K562 (cell line): ENCODE measurements around the gene ERCC4. TPM values are rescaled to one million over a fixed set of nuclear protein-coding genes. Genes with fewer than 3 reads are reported as not detected.

Source experiments
- ATAC-seq: fragments of 200-7000 bp; cut with Tn5 transposase; 3 replicates; pipeline ENCODE4 v1.9.1; 2020; ENCODE audit warnings: moderate library complexity
- BruUV-seq: library from RNA; stranded (reverse); fragments of 400-500 nt; replicated peaks from 2 replicates; lab custom pipeline; 2021; lab: Mats Ljungman, UMichigan
- CTCF ChIA-PET: fragments of 300-600 bp; formaldehyde crosslinking; extraction: SDS; loops from one replicate; lab custom pipeline; 2021; ENCODE audit warnings: low intra/inter-chr PET ratio; lab: Yijun Ruan, JAX
- POLR2A ChIA-PET: fragments of 300-600, 350-650 bp; sonication (Branson Sonifier 250); formaldehyde crosslinking; extraction: SDS; loops from one replicate; lab custom pipeline; 2021; ENCODE audit warnings: antibody characterized with exemption, inconsistent platforms; lab: Yijun Ruan, JAX
- DNase-seq, 4 experiments: peaks; one replicate each; pipeline versions ENCODE4 v3.0.0 to v3.0.0-alpha.2; 2011 to 2018; ENCODE audit warnings: low spot score in 3 of 4, mixed read lengths in 3 of 4; ENCODE audit errors: extremely low read depth in 1 of 4
- FAIRE-seq: peaks from 2 replicates; lab custom pipeline; 2011; peaks lifted over from hg19 to GRCh38; lab: Jason Lieb, UNC
- H2AFZ ChIP-seq: 2 replicates; pipeline ENCODE4 v1.6.0; 2011; ENCODE audit warnings: low read depth, low read length, control low read depth, inconsistent platforms
- H3K27ac ChIP-seq: fragments of 200-600 bp; 3 replicates; pipeline ENCODE4 v1.8.0; 2011; ENCODE audit warnings: low read depth, mild to moderate bottlenecking, control low read depth, inconsistent platforms, low read length, moderate library complexity, mixed read lengths; ENCODE audit errors: extremely low read depth
- H3K27me3 ChIP-seq, 2 experiments: fragments of 300-600 bp in 1 of 2; 2 replicates in 1 of 2; 3 replicates in 1 of 2; pipeline versions ENCODE4 v1.6.0 to v1.8.0; 2011; ENCODE audit warnings: inconsistent platforms in 2 of 2, low read length in 2 of 2, mild to moderate bottlenecking in 1 of 2, mixed read lengths in 1 of 2, moderate library complexity in 1 of 2; ENCODE audit not compliant: control insufficient read depth in 2 of 2, insufficient read depth in 2 of 2
- H3K36me3 ChIP-seq: fragments of 300-600 bp; 3 replicates; pipeline ENCODE4 v1.8.0; 2011; ENCODE audit warnings: mild to moderate bottlenecking, low read length, inconsistent platforms; ENCODE audit not compliant: control insufficient read depth, insufficient read depth
- H3K4me1 ChIP-seq, 2 experiments: fragments of 200-600 bp in 1 of 2; replicated peaks in 1 of 2; 2 replicates in 1 of 2; 3 replicates in 1 of 2; pipeline versions ENCODE4 v1.5.1 to v1.8.0; 2011; ENCODE audit warnings: inconsistent platforms in 2 of 2, low read length in 2 of 2, mild to moderate bottlenecking in 1 of 2, mixed read lengths in 1 of 2, moderate library complexity in 1 of 2; ENCODE audit not compliant: control insufficient read depth in 2 of 2, insufficient read depth in 2 of 2
- H3K4me2 ChIP-seq: 2 replicates; pipeline ENCODE4 v1.6.1; 2011; ENCODE audit warnings: low read length, control low read depth, inconsistent platforms, mixed read lengths; ENCODE audit not compliant: insufficient read depth
- H3K4me3 ChIP-seq: fragments of 200-600 bp; sonication (generic), shearing (Covaris generic); 2 replicates; pipeline ENCODE4 v1.5.1; 2016; ENCODE audit warnings: control low read depth, inconsistent platforms
- H3K79me2 ChIP-seq: fragments of 200-600 bp; 3 replicates; pipeline ENCODE4 v1.8.0; 2011; ENCODE audit warnings: low read length, inconsistent platforms; ENCODE audit not compliant: control insufficient read depth, insufficient read depth
- H3K9ac ChIP-seq, 2 experiments: 2 replicates each; pipeline versions ENCODE4 v1.6.0 to v1.6.1; 2011; ENCODE audit warnings: low read depth in 2 of 2, low read length in 2 of 2, control low read depth in 1 of 2, inconsistent platforms in 1 of 2, mild to moderate bottlenecking in 1 of 2, mixed read lengths in 1 of 2; ENCODE audit not compliant: insufficient read depth in 1 of 2
- H3K9me1 ChIP-seq: one replicate; pipeline ENCODE4 v1.6.0; 2011; ENCODE audit warnings: inconsistent platforms, mild to moderate bottlenecking, low read length, moderate library complexity; ENCODE audit not compliant: control insufficient read depth, insufficient read depth
- H3K9me3 ChIP-seq: replicated peaks from 2 replicates; pipeline ENCODE4 v1.5.1; 2011; ENCODE audit warnings: low read depth, low read length, inconsistent platforms; ENCODE audit not compliant: control insufficient read depth, insufficient read depth
- H4K20me1 ChIP-seq: replicated peaks from 2 replicates; pipeline ENCODE4 v1.6.1; 2011; ENCODE audit warnings: low read length, inconsistent platforms, mixed read lengths; ENCODE audit not compliant: control insufficient read depth, insufficient read depth
- DLX4 ChIP-seq: fragments of 250-450 bp; sonication (Bioruptor Pico); IDR thresholded peaks from 2 replicates; pipeline ENCODE4 v1.6.1; 2021; ENCODE audit warnings: mild to moderate bottlenecking
- EP300 ChIP-seq: IDR thresholded peaks from 2 replicates; pipeline ENCODE4 v1.6.1; 2012; ENCODE audit warnings: low read length, improper control_type of control experiment
- GATAD2A ChIP-seq: fragments of 450-650 bp; IDR thresholded peaks from 2 replicates; pipeline ENCODE4 v1.6.1; 2017
- HOXB6 ChIP-seq: fragments of 250-450 bp; sonication (Bioruptor Pico); IDR thresholded peaks from 2 replicates; pipeline ENCODE4 v1.5.1; 2022; ENCODE audit warnings: mild to moderate bottlenecking, borderline replicate concordance
- KLF10 ChIP-seq: fragments of 250-450 bp; sonication (Bioruptor Pico); IDR thresholded peaks from 2 replicates; pipeline ENCODE4 v1.6.1; 2021; ENCODE audit warnings: matching md5 sums
- L3MBTL2 ChIP-seq: fragments of 450-650 bp; IDR thresholded peaks from 2 replicates; pipeline ENCODE4 v1.6.1; 2016; ENCODE audit warnings: mild to moderate bottlenecking, moderate library complexity
- NFIC ChIP-seq: fragments of 450-650 bp; IDR thresholded peaks from 2 replicates; pipeline ENCODE4 v1.6.1; 2017; ENCODE audit warnings: mild to moderate bottlenecking, inconsistent platforms
- ZNF146 ChIP-seq: IDR thresholded peaks from one replicate; pipeline ENCODE4 v1.6.1; 2018; ENCODE audit warnings: missing compliant biosample characterization; ENCODE audit not compliant: unreplicated experiment
- ZNF224 ChIP-seq: sonication (generic); formaldehyde crosslinking; IDR thresholded peaks from 2 replicates; pipeline ENCODE4 v1.8.0; 2022; ENCODE audit warnings: mild to moderate bottlenecking, missing genetic modification reagents
- WGBS: fragments of 100-300 bp; shearing (Covaris generic); methylation state at CpG from one replicate; pipeline ENCODE4 v1.1.6; 2016; ENCODE audit warnings: low coverage, mixed read lengths; ENCODE audit not compliant: insufficient coverage; ENCODE audit errors: missing lambda C conversion rate; 5-methylcytosine and 5-hydroxymethylcytosine counted together
- in situ Hi-C: fragments of 300-500 bp; cut with MboI; formaldehyde crosslinking; loops from 4 replicates; pipeline ENCODE4 v1.15.0; 2018; ENCODE audit warnings: inconsistent platforms, mixed read lengths
- intact Hi-C: fragments of 100-400 bp; cut with micrococcal nuclease; formaldehyde crosslinking; loops from 2 replicates; pipeline ENCODE4 v1.14.2; 2022
- polyA plus RNA-seq, 8 experiments: library from polyadenylated mRNA; depleted of rRNA in 4 of 8; stranded (reverse) in 5 of 8; unstranded in 3 of 8; fragments of >200 nt; fragmentation: Nextera tagmentation in 2 of 8; fragmentation: Illumina TruSeq in 1 of 8; extraction: Ambion mirVana in 2 of 8; extraction: Trizol in 1 of 8; gene quantifications; 2 replicates each; pipeline versions ENCODE4 v1.2.1 to v1.2.3, GENCODE V29; 2011 to 2014; ENCODE audit warnings: inconsistent platforms in 1 of 8, missing spikeins in 1 of 8
- total RNA-seq, 7 experiments: library from RNA; depleted of rRNA in 6 of 7; stranded (reverse); fragments of >200 nt in 6 of 7; fragmentation: Illumina TruSeq in 2 of 7; extraction: Trizol in 2 of 7; gene quantifications; 2 replicates each; pipeline versions ENCODE4 v1.2.1 to v1.2.3, GENCODE V29; 2011 to 2021; ENCODE audit warnings: low replicate concordance in 1 of 7

ERCC4 gene
- total and polyA plus RNA-seq, 9 of the 15 experiments (the other 6 are each of a cell fraction or from before 2014, with no cell fraction given): 3.7 to 10.5 (median 6.0) TPM

DNA sequence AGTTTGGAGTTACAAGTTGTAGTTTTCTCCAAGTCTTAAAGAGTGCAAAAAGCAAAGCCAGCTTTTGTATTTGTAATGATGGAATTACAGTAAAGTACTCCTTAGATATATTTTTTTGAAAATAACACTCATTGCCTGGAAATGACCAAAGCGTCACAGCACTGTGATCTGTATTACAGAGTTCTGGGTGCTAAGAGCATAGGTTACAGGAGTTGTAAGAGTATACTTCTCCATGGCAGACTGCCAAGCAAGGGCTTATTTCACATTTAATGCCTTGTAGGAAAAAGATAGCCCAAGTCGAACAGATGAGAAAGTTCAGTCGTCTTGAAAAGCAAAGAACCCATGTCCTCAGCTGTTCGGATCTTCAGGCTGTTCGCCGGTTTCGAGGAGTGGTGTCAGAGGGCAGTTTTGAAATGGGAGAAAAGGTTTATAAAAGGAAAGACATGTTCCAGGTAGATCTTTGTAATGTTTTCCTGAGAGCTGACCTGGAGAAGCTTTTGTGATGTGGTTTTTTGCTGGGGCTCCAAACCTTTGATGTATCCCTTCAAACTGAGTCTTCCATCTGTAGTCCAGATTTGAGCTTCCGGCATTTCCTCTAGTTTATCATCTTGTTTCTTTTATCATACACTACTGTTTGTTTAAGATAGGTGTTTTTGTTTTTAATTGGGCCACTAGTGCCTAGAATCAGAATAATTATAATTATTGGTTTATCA, 41.3 kb downstream of the ERCC4 start:
- H3K4me1 ChIP-seq: peaks cover 0 to 16% of the 10 kb centered on the region in 2 experiments; a peak in 3 of 5 replicates
- no TSS peak for BruUV-seq
- H3K9me3 ChIP-seq: no peaks in the 10 kb centered on the region
- CTCF ChIA-PET: no interaction called here
- TF ChIP-seq NFIC (peak; percentile 79), EP300 (no peak)
- TF ChIP-seq, all 486 proteins: peak for 1
- DNase-seq: peak in 1 of 4 experiments; percentile 52
- Histone ChIP-seq H3K4me2 (no peak overlapping the region), H3K27me3 (peaks cover 8 to 9% of the 10 kb centered on the region in 2 experiments), H3K9ac (no peak overlapping the region), H2AFZ (no peak overlapping the region), H3K9me1 (no peaks in the 10 kb centered on the region), H3K27ac (no peak overlapping the region), H3K36me3 (no peaks in the 10 kb centered on the region), H3K4me3 (no peak overlapping the region), H3K79me2 (no peaks in the 10 kb centered on the region), H4K20me1 (no peaks in the 10 kb centered on the region; the same call in 1 of the 2 replicates)
- FAIRE-seq: no peak
- intact Hi-C loops (no loop called here), in situ Hi-C loops (no loop called here)
- POLR2A ChIA-PET: no interaction called here
- 5% methylated on average over 8 of the region's 8 CpGs for WGBS
- no peak for ATAC-seq

- FAIRE-seq (no peak), ATAC-seq (no peak), DNase-seq (no peak)
- no peaks in the 10 kb centered on the region; the same call in 1 of the 2 replicates for H4K20me1 ChIP-seq
- POLR2A ChIA-PET: no interaction called here
- H3K4me1 ChIP-seq: peaks cover 0 to 8% of the 10 kb centered on the region in 2 experiments; a peak in 3 of 5 replicates
- CTCF ChIA-PET: no interaction called here
- WGBS: 0% methylated on average over 1 of the region's 1 CpG
- no peak overlapping the region for H3K9ac ChIP-seq
- TF ChIP-seq DLX4 (CRISPR knock-in tag): no peak
- TF ChIP-seq ZNF224 (CRISPR knock-in tag): no peak
- TF ChIP-seq GATAD2A: no peak
- TF ChIP-seq L3MBTL2: no peak
- no peak for TF ChIP-seq KLF10
- TF ChIP-seq ZNF146 (CRISPR knock-in tag): peak; percentile 32
- TF ChIP-seq HOXB6: no peak
- no peak overlapping the region for H3K27ac ChIP-seq
- no peak overlapping the region for H3K4me2 ChIP-seq
- no peaks in the 10 kb centered on the region for H3K9me1 ChIP-seq
- no peak overlapping the region for H3K4me3 ChIP-seq
- in situ Hi-C loops (no loop called here), intact Hi-C loops (no loop called here)
- no peak overlapping the region for H2AFZ ChIP-seq
- no peaks in the 10 kb centered on the region for H3K79me2 ChIP-seq
- peaks cover 5 to 6% of the 10 kb centered on the region in 2 experiments for H3K27me3 ChIP-seq
- BruUV-seq: no TSS peak
- no peaks in the 10 kb centered on the region for H3K9me3 ChIP-seq
- H3K36me3 ChIP-seq: no peaks in the 10 kb centered on the region
Measured at GRCh38 chr16:13962232-13962631, 42.3 kb downstream of the ERCC4 start.
